Transverse colon (tissue), 4 donors: Measurements from ENCODE around the gene RNF144B. TPM values are rescaled to one million over a fixed set of nuclear protein-coding genes. Genes with fewer than 3 reads are reported as not detected.

Source experiments
- DNase-seq: peaks from one replicate; pipeline ENCODE4 v3.0.0-alpha.2; 2019
- H3K27ac ChIP-seq, 4 donors: fragments of 200-600 bp; sonication (generic); 2 replicates each; pipeline ENCODE4 v1.5.1; 2016 to 2018; ENCODE audit warnings: inconsistent platforms in 4 of 4
- H3K27me3 ChIP-seq: fragments of 200-600 bp; sonication (generic); 2 replicates; pipeline ENCODE4 v1.5.1; 2017; ENCODE audit warnings: inconsistent platforms
- H3K36me3 ChIP-seq, 4 donors: fragments of 200-600 bp; sonication (generic); 2 replicates each; pipeline ENCODE4 v1.5.1; 2017 to 2019; ENCODE audit warnings: inconsistent platforms in 4 of 4
- H3K4me1 ChIP-seq, 4 donors: fragments of 200-600 bp; sonication (generic); 2 replicates each; pipeline ENCODE4 v1.5.1; 2017 to 2020; ENCODE audit warnings: inconsistent platforms in 4 of 4
- H3K4me3 ChIP-seq, 4 donors: fragments of 200-600 bp; sonication (generic); 1 replicate in 1 of 4; 2 replicates in 3 of 4; pipeline versions ENCODE4 v1.5.1 to v1.6.1; 2017 to 2019; ENCODE audit warnings: inconsistent platforms in 4 of 4
- H3K9me3 ChIP-seq, 2 donors: fragments of 200-600 bp; sonication (generic); 2 replicates each; pipeline ENCODE4 v1.5.1; 2017 to 2019; ENCODE audit warnings: inconsistent platforms in 2 of 2
- CTCF ChIP-seq, 5 experiments: fragments of 200-600 bp in 3 of 5; fragments of 450-650 bp in 2 of 5; sonication (generic) in 3 of 5; IDR thresholded peaks; 1 replicate in 2 of 5; 2 replicates in 3 of 5; pipeline ENCODE4 v1.5.1; 2016 to 2017; ENCODE audit warnings: antibody characterized with exemption in 5 of 5, inconsistent platforms in 3 of 5, mild to moderate bottlenecking in 2 of 5, moderate library complexity in 1 of 5
- EP300 ChIP-seq: sonication (generic); formaldehyde crosslinking; IDR thresholded peaks from one replicate; pipeline ENCODE4 v1.6.1; 2017; ENCODE audit warnings: antibody characterized with exemption, low read depth
- POLR2A ChIP-seq: fragments of 450-650 bp; IDR thresholded peaks from one replicate; pipeline ENCODE4 v1.6.1; 2016; ENCODE audit warnings: antibody characterized with exemption, mild to moderate bottlenecking, moderate library complexity
- POLR2AphosphoS5 ChIP-seq, 3 donors: sonication (generic); formaldehyde crosslinking; IDR thresholded peaks; one replicate each; pipeline ENCODE4 v1.6.1; 2016; ENCODE audit warnings: antibody characterized with exemption in 3 of 3
- WGBS, 2 donors: methylation state at CpG; one replicate each; pipeline ENCODE4 v1.1.5; 2018; ENCODE audit warnings: low coverage in 1 of 2; 5-methylcytosine and 5-hydroxymethylcytosine counted together
- in situ Hi-C, 4 donors: fragments of 200-750 bp; cut with MboI; loops; one replicate each; pipeline versions ENCODE4 v1.15.0 to v1.15.1; 2017; ENCODE audit warnings: low sequenced_read_pairs in 3 of 4, low pct_ligation_motif_present in 1 of 4, low pct_unique_long_range_greater_than_20kb in 1 of 4
- intact Hi-C: fragments of 100-400 bp; cut with DNase I; formaldehyde crosslinking; loops from one replicate; pipeline ENCODE4 v1.15.1; 2023; ENCODE audit warnings: low total_unique reads
- total RNA-seq, 4 donors: library from RNA; depleted of rRNA; stranded (reverse); fragments of >200 nt; gene quantifications; one replicate each; pipeline ENCODE4 v1.1.0, GENCODE V29; 2016

RNF144B gene
- total RNA-seq, 4 donors from 2014 or later = 1.4 to 4.5 (median 3.8) TPM

GRCh38 chr6:18439581-18439980, 52.4 kb downstream of the RNF144B start:
- no peak overlapping the region for H3K4me3 ChIP-seq
- no peak overlapping the region for H3K27ac ChIP-seq
- H3K36me3 ChIP-seq = no peaks in the 10 kb centered on the region
- no peaks in the 10 kb centered on the region for H3K9me3 ChIP-seq
- no peak for DNase-seq
- in situ Hi-C loops (no loop called here), intact Hi-C loops (no loop called here)
- H3K4me1 ChIP-seq = no peaks in the 10 kb centered on the region
- TF ChIP-seq EP300 (no peak), POLR2A (no peak), CTCF (IDR thresholded peaks at IDR 0.05) (no peak), POLR2AphosphoS5 (IDR thresholded peaks at IDR 0.05) (no peak)
- H3K27me3 ChIP-seq = no peaks in the 10 kb centered on the region

- Histone ChIP-seq H3K9me3 (no peaks in the 10 kb centered on the region), H3K27ac (no peak overlapping the region), H3K27me3 (no peaks in the 10 kb centered on the region), H3K4me3 (no peak overlapping the region), H3K36me3 (no peaks in the 10 kb centered on the region), H3K4me1 (no peaks in the 10 kb centered on the region)
- intact Hi-C loops (no loop called here), in situ Hi-C loops (no loop called here)
- DNase-seq = no peak
- TF ChIP-seq POLR2A = no peak
- TF ChIP-seq EP300 = no peak
- no peak for TF ChIP-seq CTCF (IDR thresholded peaks at IDR 0.05)
- no peak for TF ChIP-seq POLR2AphosphoS5 (IDR thresholded peaks at IDR 0.05)
- WGBS, 2 donors = 73 to 89% methylated on average over 3 of the region's 3 CpGs
These were observed 54.3 kb downstream of the RNF144B start for GRCh38 chr6:18441251-18441979.

GRCh38 chr6:18444111-18444510, 57.0 kb downstream of the RNF144B start:
- no peak for DNase-seq
- WGBS, 2 donors = 66 to 83% methylated on average over 5 of the region's 5 CpGs
- Histone ChIP-seq H3K27ac (peak overlapping the region in 2 of 4 donors; percentile 25 to 46), H3K9me3 (no peaks in the 10 kb centered on the region), H3K4me3 (no peak overlapping the region), H3K4me1 (no peaks in the 10 kb centered on the region), H3K36me3 (no peaks in the 10 kb centered on the region), H3K27me3 (no peaks in the 10 kb centered on the region)
- in situ Hi-C loops (no loop called here), intact Hi-C loops (no loop called here)
- no peak for TF ChIP-seq POLR2A
- no peak for TF ChIP-seq POLR2AphosphoS5 (IDR thresholded peaks at IDR 0.05)
- TF ChIP-seq CTCF (IDR thresholded peaks at IDR 0.05) = no peak
- TF ChIP-seq EP300 = no peak

GRCh38 chr6:18445228-18445627, 58.1 kb downstream of the RNF144B start:
- DNase-seq = no peak
- H3K36me3 ChIP-seq = no peaks in the 10 kb centered on the region
- H3K9me3 ChIP-seq = no peaks in the 10 kb centered on the region
- no peaks in the 10 kb centered on the region for H3K27me3 ChIP-seq
- H3K4me1 ChIP-seq = no peaks in the 10 kb centered on the region
- H3K27ac ChIP-seq = no peak overlapping the region
- in situ Hi-C loops = no loop called here
- H3K4me3 ChIP-seq = no peak overlapping the region
- intact Hi-C loops = no loop called here
- 85 to 100% methylated on average over 1 of the region's 1 CpG for WGBS, 2 donors
- TF ChIP-seq POLR2A (no peak), CTCF (IDR thresholded peaks at IDR 0.05) (no peak), POLR2AphosphoS5 (IDR thresholded peaks at IDR 0.05) (no peak), EP300 (no peak)
